IMR-90 (cell line): ENCODE data around the gene ZBTB44. TPM values are rescaled to one million over a fixed set of nuclear protein-coding genes. Genes with fewer than 3 reads are reported as not detected.
A peak's percentile ranks its signal among the peaks of the same experiment; 100 is the strongest.

Experiments used
- ATAC-seq: fragments of 200-7000 bp; cut with Tn5 transposase; 2 replicates; pipeline ENCODE4 v1.9.1; 2020; ENCODE audit warnings: low read depth, mild to moderate bottlenecking, moderate library complexity
- BruUV-seq: library from RNA; stranded (reverse); fragments of 400-500 nt; replicated peaks from 2 replicates; lab custom pipeline; 2021; lab: Mats Ljungman, UMichigan
- CTCF ChIA-PET: fragments of 300-600 bp; formaldehyde crosslinking; extraction: SDS; loops from one replicate; lab custom pipeline; 2021; ENCODE audit warnings: antibody characterized with exemption; lab: Yijun Ruan, JAX
- POLR2A ChIA-PET: fragments of 300-600 bp; sonication (Branson Sonifier 250); formaldehyde crosslinking; loops from one replicate; lab custom pipeline; 2022; ENCODE audit warnings: antibody characterized with exemption; ENCODE audit not compliant: unreplicated experiment; lab: Charles Lee
- DNase-seq: peaks from one replicate; pipeline ENCODE4 v3.0.0; 2013
- H2AFZ ChIP-seq: replicated peaks from 2 replicates; pipeline ENCODE3; 2013; ENCODE audit warnings: low read length, mild to moderate bottlenecking; ENCODE audit not compliant: poor library complexity
- H2AK5ac ChIP-seq: 2 replicates; pipeline ENCODE4 v1.6.1; 2013; ENCODE audit warnings: low read depth, low read length, inconsistent platforms
- H2AK9ac ChIP-seq: replicated peaks from 2 replicates; pipeline ENCODE3; 2013; ENCODE audit warnings: mild to moderate bottlenecking, low read depth, low read length, moderate library complexity; ENCODE audit not compliant: poor library complexity
- H2BK120ac ChIP-seq: 2 replicates; pipeline ENCODE4 v1.6.1; 2013; ENCODE audit warnings: low read depth, low read length, inconsistent platforms
- H2BK15ac ChIP-seq: 3 replicates; pipeline ENCODE4 v1.6.1; 2013; ENCODE audit warnings: low read depth, low read length, inconsistent platforms
- H2BK20ac ChIP-seq: 2 replicates; pipeline ENCODE4 v1.6.1; 2013; ENCODE audit warnings: low read depth, mild to moderate bottlenecking, inconsistent platforms, low read length, moderate library complexity
- H2BK5ac ChIP-seq: 2 replicates; pipeline ENCODE4 v1.6.1; 2013; ENCODE audit warnings: mild to moderate bottlenecking, low read depth, low read length, inconsistent platforms; ENCODE audit not compliant: poor library complexity, severe bottlenecking
- H3K14ac ChIP-seq: replicated peaks from 2 replicates; pipeline ENCODE4 v1.6.1; 2013; ENCODE audit warnings: low read depth, low read length, inconsistent platforms
- H3K18ac ChIP-seq: 2 replicates; pipeline ENCODE4 v1.6.1; 2013; ENCODE audit warnings: low read depth, low read length, control low read depth
- H3K23ac ChIP-seq: 2 replicates; pipeline ENCODE4 v1.6.1; 2013; ENCODE audit warnings: low read depth, low read length, inconsistent platforms
- H3K27ac ChIP-seq: 2 replicates; pipeline ENCODE4 v1.5.1; 2013; ENCODE audit warnings: mild to moderate bottlenecking, control low read depth, low read length; ENCODE audit not compliant: insufficient read depth
- H3K27me3 ChIP-seq: 2 replicates; pipeline ENCODE4 v1.6.1; 2013; ENCODE audit warnings: low read length; ENCODE audit not compliant: control insufficient read depth, insufficient read depth
- H3K36me3 ChIP-seq: 2 replicates; pipeline ENCODE4 v1.6.1; 2013; ENCODE audit warnings: low read length, mixed read lengths; ENCODE audit not compliant: control insufficient read depth, insufficient read depth
- H3K4ac ChIP-seq: 2 replicates; pipeline ENCODE4 v1.6.1; 2013; ENCODE audit warnings: low read depth, low read length, inconsistent platforms
- H3K4me1 ChIP-seq: 2 replicates; pipeline ENCODE4 v1.6.1; 2013; ENCODE audit warnings: low read length, mixed read lengths; ENCODE audit not compliant: control insufficient read depth, insufficient read depth
- H3K4me2 ChIP-seq: 2 replicates; pipeline ENCODE4 v1.6.1; 2013; ENCODE audit warnings: low read depth, mild to moderate bottlenecking, control low read depth, low read length, moderate library complexity
- H3K4me3 ChIP-seq: 2 replicates; pipeline ENCODE4 v1.5.1; 2013; ENCODE audit warnings: low read depth, mild to moderate bottlenecking, control low read depth, low read length, moderate library complexity; ENCODE audit not compliant: insufficient read depth
- H3K56ac ChIP-seq: 2 replicates; pipeline ENCODE4 v1.6.1; 2013; ENCODE audit warnings: low read length, inconsistent platforms; ENCODE audit not compliant: insufficient read depth; ENCODE audit errors: extremely low read depth
- H3K79me1 ChIP-seq, 2 experiments: 2 replicates each; pipeline ENCODE4 v1.6.1; 2013; ENCODE audit warnings: low read length in 2 of 2, inconsistent platforms in 1 of 2, low read depth in 1 of 2
- H3K9ac ChIP-seq: 2 replicates; pipeline ENCODE4 v1.6.1; 2013; ENCODE audit warnings: low read depth, low read length, control low read depth
- H3K9me1 ChIP-seq: 2 replicates; pipeline ENCODE4 v1.6.1; 2013; ENCODE audit warnings: low read length, inconsistent platforms; ENCODE audit not compliant: insufficient read depth
- H3K9me3 ChIP-seq: 2 replicates; pipeline ENCODE4 v1.6.1; 2013; ENCODE audit warnings: low read length; ENCODE audit not compliant: control insufficient read depth, insufficient read depth
- H4K20me1 ChIP-seq: 2 replicates; pipeline ENCODE4 v1.6.1; 2013; ENCODE audit warnings: low read length, inconsistent platforms; ENCODE audit not compliant: insufficient read depth
- H4K5ac ChIP-seq: 2 replicates; pipeline ENCODE4 v1.6.1; 2013; ENCODE audit warnings: mild to moderate bottlenecking, low read depth, low read length, control low read depth
- H4K8ac ChIP-seq, 2 experiments: 2 replicates each; pipeline ENCODE4 v1.6.1; 2013; ENCODE audit warnings: low read depth in 2 of 2, low read length in 2 of 2, control low read depth in 1 of 2, inconsistent platforms in 1 of 2
- H4K91ac ChIP-seq: 2 replicates; pipeline ENCODE4 v1.6.1; 2013; ENCODE audit warnings: low read depth, low read length, inconsistent platforms; ENCODE audit not compliant: insufficient read depth
- CEBPB ChIP-seq: IDR thresholded peaks from 2 replicates; pipeline ENCODE4 v1.6.1; 2012; ENCODE audit warnings: low read depth, low read length, improper control_type of control experiment
- ELK1 ChIP-seq: fragments of 150-350 bp; IDR thresholded peaks from 2 replicates; pipeline ENCODE4 v1.6.1; 2016; ENCODE audit warnings: low read depth, mild to moderate bottlenecking, low read length, moderate library complexity, borderline replicate concordance
- WGBS, 2 experiments: methylation state at CpG; one replicate each; pipeline versions ENCODE4 v1.1.5 to v1.1.7; 2013; ENCODE audit warnings: missing lambda C conversion rate in 2 of 2; ENCODE audit not compliant: insufficient read length in 1 of 2; ENCODE audit errors: extremely low coverage in 2 of 2; 5-methylcytosine and 5-hydroxymethylcytosine counted together
- dilution Hi-C: fragments of 300-500 bp; cut with HindIII; formaldehyde crosslinking; loops from one replicate; pipeline ENCODE4 v1.14.3; 2018; ENCODE audit warnings: low sequenced_read_pairs; ENCODE audit not compliant: unreplicated experiment
- in situ Hi-C: fragments of 300-500 bp; cut with MboI; formaldehyde crosslinking; loops from 3 replicates; pipeline ENCODE4 v1.14.3; 2019; ENCODE audit warnings: low sequenced_read_pairs, inconsistent platforms, mixed read lengths
- intact Hi-C: fragments of 100-400 bp; cut with micrococcal nuclease; formaldehyde crosslinking; loops from 2 replicates; pipeline ENCODE4 v1.10.0; 2022
- polyA plus RNA-seq, 3 experiments: library from polyadenylated mRNA; depleted of rRNA; stranded (reverse); fragments of >200 nt; gene quantifications; 2 replicates each; pipeline ENCODE4 v1.2.3, GENCODE V29; 2012; ENCODE audit warnings: low replicate concordance in 1 of 3
- total RNA-seq: library from RNA; depleted of rRNA; stranded (reverse); fragments of >200 nt; gene quantifications from 2 replicates; pipeline ENCODE4 v1.2.3, GENCODE V29; 2012

ZBTB44 gene
- total and polyA plus RNA-seq, 2 of the 4 experiments (the other 2 are of a cell fraction), result 6.9 to 23.3 TPM

GRCh38 chr11:130323452-130324450 lies 9.0 kb upstream of the ZBTB44 start:
- H4K8ac ChIP-seq, result no peak overlapping the region
- no peak overlapping the region for H2AK5ac ChIP-seq
- no peak overlapping the region for H3K9ac ChIP-seq
- no peak overlapping the region for H2AFZ ChIP-seq
- dilution Hi-C loops, result no loop called here
- peak overlapping the region; percentile 14; the same call in 1 of the 2 replicates for H3K27ac ChIP-seq
- no peaks in the 10 kb centered on the region; the same call in 1 of the 2 replicates for H3K27me3 ChIP-seq
- H3K4ac ChIP-seq, result no peak overlapping the region
- H3K9me3 ChIP-seq, result peaks cover 11% of the 10 kb centered on the region
- in situ Hi-C loops, result no loop called here
- H3K23ac ChIP-seq, result no peak overlapping the region
- no CpG with 5 or more reads among the region's 7 CpGs for WGBS, 2 experiments
- no peak overlapping the region for H4K91ac ChIP-seq
- BruUV-seq, result no TSS peak
- H3K56ac ChIP-seq, result no peak overlapping the region; the same call in 1 of the 2 replicates
- TF ChIP-seq ELK1 (no peak), CEBPB (peak; percentile 77)
- ChIA-PET POLR2A (no interaction called here), CTCF (interaction anchor here (1.0 kb wide), 1 partner anchor 67 kb away, joined by 5 read pairs; no protein-coding TSS in a partner anchor)
- H3K4me2 ChIP-seq, result no peak overlapping the region
- no peak overlapping the region for H3K18ac ChIP-seq
- no peak overlapping the region for H3K14ac ChIP-seq
- peak; percentile 29 for DNase-seq
- no peak overlapping the region for H2BK5ac ChIP-seq
- no peak overlapping the region for H2AK9ac ChIP-seq
- no peaks in the 10 kb centered on the region for H3K9me1 ChIP-seq
- no peak overlapping the region for H2BK15ac ChIP-seq
- intact Hi-C loops, result no loop called here
- no peak overlapping the region for H3K4me3 ChIP-seq
- no peak overlapping the region for H2BK120ac ChIP-seq
- no peak overlapping the region for H2BK20ac ChIP-seq
- ATAC-seq, result peak; percentile 17; the same call in 1 of the 2 replicates
- peaks cover under 1% of the 10 kb centered on the region for H3K4me1 ChIP-seq
- no peaks in the 10 kb centered on the region for H4K20me1 ChIP-seq
- H3K36me3 ChIP-seq, result no peaks in the 10 kb centered on the region
- H3K79me1 ChIP-seq, result no peaks in the 10 kb centered on the region
- H4K5ac ChIP-seq, result no peak overlapping the region
